Measurements from ENCODE around the gene FEM1C. TPM values are rescaled to one million over a fixed set of nuclear protein-coding genes. Genes with fewer than 3 reads are reported as not detected.
A peak's percentile ranks its signal among the peaks of the same experiment; 100 is the strongest.

Gene FEM1C
- total RNA-seq, 1 donor from 2014 or later = 19.8 TPM

- intact Hi-C loops (cut with micrococcal nuclease) = loop anchor here (1.0 kb wide), 2 partner anchors 22 to 35 kb away; partner anchors contain the start of gene FEM1C
- POLR2A ChIA-PET = interaction anchor here (1.0 to 4.5 kb wide), 4 partner anchors 9 to 262 kb away, joined by 3 to 31 read pairs (median 17); partner anchors contain the start of genes AP3S1, ATG12, FEM1C and TICAM2
- Mint-ChIP-seq H3K4me1 (peaks cover 56% of the 10 kb centered on the region), H3K27me3 (no peaks in the 10 kb centered on the region), H3K9me3 (peaks cover 2% of the 10 kb centered on the region), H3K36me3 (ENCODE audit: low read depth) (peaks cover 3% of the 10 kb centered on the region), H3K4me3 (peak overlapping the region; percentile 74), H3K27ac (peak overlapping the region; percentile 83)
- peak; percentile 1 for ATAC-seq (ENCODE audit: low read depth)
- no peak for DNase-seq
- CTCF ChIA-PET = interaction anchor here (1.1 to 7.1 kb wide), 4 partner anchors 12 to 269 kb away, joined by 3 to 134 read pairs (median 4); no protein-coding TSS in a partner anchor
- no peak for TF ChIP-seq CTCF (IDR thresholded peaks at IDR 0.05)
Measured at GRCh38 chr5:115579216-115579615, 34.6 kb upstream of the FEM1C start.

GRCh38 chr5:115578657-115579056, 34.1 kb upstream of the FEM1C start:
- Mint-ChIP-seq H3K36me3 (ENCODE audit: low read depth) (peaks cover 3% of the 10 kb centered on the region), H3K27ac (peak overlapping the region; percentile 83), H3K4me3 (peak overlapping the region; percentile 74), H3K9me3 (peaks cover 2% of the 10 kb centered on the region), H3K4me1 (peaks cover 59% of the 10 kb centered on the region), H3K27me3 (no peaks in the 10 kb centered on the region)
- TF ChIP-seq CTCF (IDR thresholded peaks at IDR 0.05) = no peak
- no peak for DNase-seq
- ChIA-PET CTCF (interaction anchor here (1.1 to 7.1 kb wide), 4 partner anchors 13 to 269 kb away, joined by 3 to 134 read pairs (median 4); no protein-coding TSS in a partner anchor), POLR2A (interaction anchor here (0.6 to 4.5 kb wide), 7 partner anchors 12 to 283 kb away, joined by 3 to 31 read pairs (median 4); partner anchors contain the start of genes AP3S1, ATG12, CCDC112 and FEM1C)
- peak; percentile 35 for ATAC-seq (ENCODE audit: low read depth)
- intact Hi-C loops (cut with micrococcal nuclease) = loop anchor here (1.0 kb wide), 2 partner anchors 23 to 34 kb away; partner anchors contain the start of gene FEM1C

- peaks cover 3% of the 10 kb centered on the region for H3K36me3 Mint-ChIP-seq (ENCODE audit: low read depth)
- ChIA-PET CTCF (interaction anchor here (1.1 to 7.1 kb wide), 4 partner anchors 10 to 268 kb away, joined by 3 to 134 read pairs (median 4); no protein-coding TSS in a partner anchor), POLR2A (interaction anchor here (0.6 to 4.5 kb wide), 6 partner anchors 24 to 282 kb away, joined by 3 to 31 read pairs (median 6); partner anchors contain the start of genes CCDC112, FEM1C and TICAM2)
- DNase-seq (no peak), ATAC-seq (ENCODE audit: low read depth) (no peak)
- peak overlapping the region; percentile 68 for H3K27ac Mint-ChIP-seq
- H3K4me1 Mint-ChIP-seq = peaks cover 55% of the 10 kb centered on the region
- no peaks in the 10 kb centered on the region for H3K27me3 Mint-ChIP-seq
- intact Hi-C loops (cut with micrococcal nuclease) = no loop called here
- peaks cover 2% of the 10 kb centered on the region for H3K9me3 Mint-ChIP-seq
- peak overlapping the region; percentile 40 for H3K4me3 Mint-ChIP-seq
- TF ChIP-seq CTCF (IDR thresholded peaks at IDR 0.05) = no peak
Measured at GRCh38 chr5:115577741-115578140, 33.2 kb upstream of the FEM1C start.

DNA sequence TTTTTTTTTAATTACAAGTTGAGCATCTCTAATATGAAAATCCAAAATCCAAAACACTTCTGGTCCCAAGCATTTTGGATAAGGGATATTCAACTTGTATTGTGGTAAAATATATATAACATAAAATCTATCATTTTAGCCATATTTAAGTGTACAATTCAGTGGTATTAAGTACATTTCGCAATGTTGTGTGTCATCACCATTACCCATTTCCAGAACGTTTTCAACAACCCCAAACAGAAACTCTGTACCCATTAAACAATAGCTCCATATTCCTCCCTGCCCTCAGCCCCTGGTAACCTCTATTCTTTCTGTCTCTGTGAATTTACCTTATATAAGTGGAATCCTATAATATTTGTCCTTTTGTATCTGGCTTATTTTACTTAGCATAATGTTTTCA, 32.8 kb upstream of the FEM1C start:
- peaks cover 3% of the 10 kb centered on the region for H3K36me3 Mint-ChIP-seq (ENCODE audit: low read depth)
- ChIA-PET CTCF (interaction anchor here (1.4 to 7.1 kb wide), 2 partner anchors 11 to 267 kb away, joined by 3 to 134 read pairs; no protein-coding TSS in a partner anchor), POLR2A (interaction anchor here (0.6 to 4.5 kb wide), 4 partner anchors 25 to 270 kb away, joined by 3 to 31 read pairs (median 18); partner anchors contain the start of genes FEM1C and TICAM2)
- H3K27ac Mint-ChIP-seq = peak overlapping the region; percentile 68
- peaks cover 55% of the 10 kb centered on the region for H3K4me1 Mint-ChIP-seq
- ATAC-seq (ENCODE audit: low read depth) (no peak), DNase-seq (no peak)
- intact Hi-C loops (cut with micrococcal nuclease) = no loop called here
- no peaks in the 10 kb centered on the region for H3K27me3 Mint-ChIP-seq
- H3K9me3 Mint-ChIP-seq = peaks cover 2% of the 10 kb centered on the region
- no peak overlapping the region for H3K4me3 Mint-ChIP-seq
- TF ChIP-seq CTCF (IDR thresholded peaks at IDR 0.05) = no peak

All from activated B cell treated with CpG ODN at 0.5 μM for 24 hours (primary cell).